Transverse colon (tissue), 4 donors: ENCODE results near the gene ABTB2.

Source experiments
- CTCF ChIP-seq, 5 experiments: fragments of 200-600 bp in 3 of 5; fragments of 450-650 bp in 2 of 5; sonication (generic) in 3 of 5; IDR thresholded peaks; 1 replicate in 2 of 5; 2 replicates in 3 of 5; pipeline ENCODE4 v1.5.1; 2016 to 2017; ENCODE audit warnings: antibody characterized with exemption in 5 of 5, inconsistent platforms in 3 of 5, mild to moderate bottlenecking in 2 of 5, moderate library complexity in 1 of 5
- POLR2A ChIP-seq: fragments of 450-650 bp; IDR thresholded peaks from one replicate; pipeline ENCODE4 v1.6.1; 2016; ENCODE audit warnings: antibody characterized with exemption, mild to moderate bottlenecking, moderate library complexity
- POLR2AphosphoS5 ChIP-seq, 3 donors: sonication (generic); formaldehyde crosslinking; IDR thresholded peaks; one replicate each; pipeline ENCODE4 v1.6.1; 2016; ENCODE audit warnings: antibody characterized with exemption in 3 of 3

GRCh38 chr11:34209809-34210208 lies 148.0 kb downstream of the ABTB2 start:
- TF ChIP-seq CTCF (IDR thresholded peaks at IDR 0.05), result no peak
- no peak for TF ChIP-seq POLR2A
- TF ChIP-seq POLR2AphosphoS5 (IDR thresholded peaks at IDR 0.05), result no peak
